Peyer's patch (tissue), 4 donors: ENCODE results near the gene ASGR1.

Experiments used
- POLR2A ChIP-seq, 2 donors: fragments of 450-650 bp; IDR thresholded peaks; one replicate each; pipeline ENCODE4 v1.5.1; 2017; ENCODE audit warnings: antibody characterized with exemption in 2 of 2, mild to moderate bottlenecking in 2 of 2, moderate library complexity in 2 of 2
- TF ChIP-seq, protein P1 (sequence below), 6 experiments: fragments of 450-650 bp in 4 of 6; fragments of 200-600 bp in 2 of 6; sonication (generic) in 1 of 6; IDR thresholded peaks; one replicate each; pipeline ENCODE4 v1.5.1; 2017 to 2019; ENCODE audit warnings: antibody characterized with exemption in 6 of 6, mild to moderate bottlenecking in 3 of 6, moderate library complexity in 1 of 6

- TF ChIP-seq, protein P1, sequence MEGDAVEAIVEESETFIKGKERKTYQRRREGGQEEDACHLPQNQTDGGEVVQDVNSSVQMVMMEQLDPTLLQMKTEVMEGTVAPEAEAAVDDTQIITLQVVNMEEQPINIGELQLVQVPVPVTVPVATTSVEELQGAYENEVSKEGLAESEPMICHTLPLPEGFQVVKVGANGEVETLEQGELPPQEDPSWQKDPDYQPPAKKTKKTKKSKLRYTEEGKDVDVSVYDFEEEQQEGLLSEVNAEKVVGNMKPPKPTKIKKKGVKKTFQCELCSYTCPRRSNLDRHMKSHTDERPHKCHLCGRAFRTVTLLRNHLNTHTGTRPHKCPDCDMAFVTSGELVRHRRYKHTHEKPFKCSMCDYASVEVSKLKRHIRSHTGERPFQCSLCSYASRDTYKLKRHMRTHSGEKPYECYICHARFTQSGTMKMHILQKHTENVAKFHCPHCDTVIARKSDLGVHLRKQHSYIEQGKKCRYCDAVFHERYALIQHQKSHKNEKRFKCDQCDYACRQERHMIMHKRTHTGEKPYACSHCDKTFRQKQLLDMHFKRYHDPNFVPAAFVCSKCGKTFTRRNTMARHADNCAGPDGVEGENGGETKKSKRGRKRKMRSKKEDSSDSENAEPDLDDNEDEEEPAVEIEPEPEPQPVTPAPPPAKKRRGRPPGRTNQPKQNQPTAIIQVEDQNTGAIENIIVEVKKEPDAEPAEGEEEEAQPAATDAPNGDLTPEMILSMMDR (IDR thresholded peaks at IDR 0.05): no peak
- TF ChIP-seq POLR2A (IDR thresholded peaks at IDR 0.05): no peak
Measured at GRCh38 chr17:7130621-7131422, 48.3 kb downstream of the ASGR1 start.
